ENCODE results near the gene CTSS.
"Not testable (repeated sequence)": the region's sequence is repeated elsewhere in the genome, so short reads cannot be mapped to it uniquely, and the experiment has no call there.

CTSS gene

DNA sequence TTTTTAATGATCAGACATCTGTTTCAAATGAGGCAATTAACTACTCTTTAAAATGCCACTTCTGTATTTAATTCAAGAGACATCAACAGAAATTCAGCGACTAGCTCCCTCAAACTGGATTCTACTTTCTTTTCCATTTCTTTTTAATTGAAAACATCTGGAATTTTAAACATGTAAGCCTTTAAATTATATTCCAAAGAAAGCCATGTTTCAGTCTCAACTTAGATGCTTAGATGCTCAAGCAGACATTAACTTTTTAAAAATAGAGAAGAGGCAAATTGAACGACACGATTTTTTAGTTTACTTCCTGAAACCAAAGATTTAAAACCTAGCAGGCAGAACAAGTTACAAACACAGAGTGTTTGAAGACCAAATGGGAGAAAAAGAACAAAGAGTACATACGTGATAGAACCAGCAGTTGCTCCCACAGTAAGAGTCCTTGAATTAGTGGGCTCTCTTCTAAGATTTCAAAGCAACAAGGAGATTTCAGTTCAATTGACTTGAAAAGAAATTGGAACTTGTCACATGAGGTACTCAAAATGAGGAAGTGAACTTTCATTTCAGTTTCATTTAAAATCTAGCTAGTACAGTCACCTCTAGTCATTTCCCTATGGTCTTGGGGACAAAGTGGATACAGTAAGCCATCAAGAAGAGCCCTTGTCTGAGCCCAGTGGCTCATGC lies at the start of gene CTSS:
CTSS (minus strand) TSS at position 483 of the 681 bp plus-strand sequence. CDS start 1,015 bp downstream, outside the sequence.
- DNase-seq (ENCODE audit: low read depth in 2 of 2): peak in 1 of 2 experiments; percentile 20

DNA sequence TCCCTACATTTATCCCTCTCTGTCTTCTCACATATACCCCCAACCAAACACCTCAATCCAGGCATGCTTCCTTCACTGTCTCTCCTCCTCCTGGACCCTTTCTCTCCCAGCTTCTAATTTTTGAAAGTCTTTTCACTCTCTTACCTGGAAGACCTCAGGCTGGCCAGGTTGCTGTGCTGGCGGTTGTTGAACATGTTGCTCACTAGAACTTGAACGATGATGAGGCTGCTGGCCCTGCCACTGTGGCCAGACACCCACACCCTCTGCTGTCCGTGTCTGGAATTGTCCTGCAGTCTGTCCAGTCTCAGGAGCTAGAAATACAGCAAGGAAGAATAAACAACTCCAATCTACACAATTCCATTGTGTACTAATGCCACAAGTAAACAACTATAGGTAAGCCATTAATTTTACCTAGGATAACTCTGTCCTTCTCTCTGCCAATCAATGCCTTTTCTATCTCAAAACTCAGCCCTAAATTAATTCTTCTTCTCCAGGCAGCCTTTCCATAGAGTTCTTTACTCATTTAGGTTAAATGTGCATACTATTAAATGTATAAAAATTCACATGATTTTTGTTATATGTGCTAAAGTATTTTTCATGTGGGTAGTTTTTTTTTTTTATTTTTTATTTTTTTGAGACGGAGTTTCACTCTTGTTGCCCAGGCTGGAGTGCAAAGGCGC lies 47.6 kb upstream of the CTSS start:
- DNase-seq (ENCODE audit: low read depth in 2 of 2): no peak

DNA sequence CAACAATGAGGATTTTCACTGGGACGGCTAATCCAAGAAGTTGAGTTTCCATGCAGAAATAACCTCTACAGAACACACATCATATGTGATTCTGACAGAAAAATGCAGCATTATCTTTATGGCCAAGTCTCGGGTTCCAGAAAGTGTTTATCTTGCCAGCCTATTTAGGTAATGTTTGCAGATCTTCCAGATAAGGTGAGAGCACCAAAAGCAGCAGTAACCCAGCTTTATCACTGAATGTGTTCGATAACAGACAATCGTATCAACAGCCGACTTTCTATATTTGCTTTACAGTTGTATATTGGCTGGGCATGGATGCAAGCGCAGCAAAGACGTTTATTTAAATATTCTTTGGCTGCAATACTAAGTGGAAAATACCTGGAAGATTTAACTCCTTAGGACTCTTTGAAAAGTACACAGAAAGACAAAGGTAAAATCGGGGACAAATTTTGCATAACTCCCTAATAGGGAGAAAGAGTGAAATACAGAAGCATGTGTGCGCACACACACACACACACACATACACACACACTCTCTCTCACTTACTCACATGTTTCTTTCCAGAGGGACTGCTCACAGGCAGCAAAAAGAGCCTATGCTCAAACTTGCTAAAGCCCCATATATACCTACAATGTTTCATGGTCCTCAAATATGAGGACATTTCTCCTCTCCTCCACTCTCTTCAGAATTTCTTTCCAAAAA lies 45.5 kb upstream of the CTSS start:
- DNase-seq (ENCODE audit: low read depth in 2 of 2): no peak

DNA sequence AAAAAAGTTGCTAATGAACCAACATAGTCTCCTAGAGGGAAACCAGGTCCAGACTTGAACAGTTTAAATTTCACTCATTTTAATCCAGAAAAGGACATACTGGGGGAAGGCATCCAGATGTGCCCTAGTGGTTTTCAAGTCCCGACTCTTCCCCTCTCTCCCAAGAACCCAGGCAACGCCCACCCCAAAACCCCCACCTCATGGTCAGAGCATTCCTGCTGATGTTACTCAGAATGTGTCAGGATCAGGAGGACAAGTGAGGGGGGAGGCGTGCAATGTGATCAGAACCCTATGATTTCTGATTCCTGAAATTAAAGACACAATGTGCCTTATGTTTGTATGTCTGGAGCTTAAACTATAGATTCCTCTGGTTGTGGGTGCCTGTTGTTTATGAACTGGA lies 44.1 kb upstream of the CTSS start:
- peak; percentile 53 to 57 for DNase-seq (ENCODE audit: low read depth in 2 of 2)

DNA sequence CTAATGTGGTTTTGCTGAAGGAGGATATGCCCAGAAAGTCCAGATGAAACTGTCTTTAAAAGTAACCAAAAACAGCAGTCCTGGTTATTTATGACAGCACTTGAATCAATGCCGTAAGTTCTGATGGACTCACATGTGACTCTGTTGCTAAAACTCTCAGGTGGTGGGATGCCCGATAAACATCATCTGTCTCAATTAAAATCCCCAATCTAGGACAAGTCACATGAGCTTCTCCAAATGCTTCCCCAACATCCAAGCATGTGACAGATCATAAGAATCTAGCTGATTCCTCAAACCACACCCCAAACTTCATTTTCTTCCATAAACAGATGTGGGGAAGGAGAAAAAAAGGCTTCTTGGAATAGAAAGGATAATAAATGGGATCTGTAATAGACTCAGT lies 43.3 kb upstream of the CTSS start:
- DNase-seq (ENCODE audit: low read depth in 2 of 2): no peak

DNA sequence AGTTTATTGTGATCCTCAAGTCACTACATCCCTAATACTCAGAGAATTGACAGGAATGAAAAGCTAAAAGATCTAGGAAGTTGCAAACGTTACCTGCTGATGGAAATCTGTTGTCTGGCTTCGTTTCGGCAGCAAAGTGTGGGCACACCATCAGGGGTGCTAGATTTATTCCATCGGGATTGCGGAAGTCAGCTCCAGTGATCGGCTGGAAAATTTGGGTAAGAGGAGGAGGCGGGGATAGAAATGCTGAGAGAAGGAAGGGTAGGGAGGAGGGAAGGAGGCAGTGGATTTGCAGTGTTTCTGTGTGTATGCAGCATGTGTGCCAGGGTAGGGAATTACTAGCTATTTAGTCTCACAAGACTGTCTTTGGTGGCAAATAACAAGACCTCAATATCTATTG lies 42.5 kb upstream of the CTSS start, which contains the start of gene CTSK:
CTSK (minus strand) TSS at position 140 of the 400 bp plus-strand sequence. CDS start 1,455 bp downstream, outside the sequence.
- DNase-seq (ENCODE audit: low read depth in 2 of 2): no peak

DNA sequence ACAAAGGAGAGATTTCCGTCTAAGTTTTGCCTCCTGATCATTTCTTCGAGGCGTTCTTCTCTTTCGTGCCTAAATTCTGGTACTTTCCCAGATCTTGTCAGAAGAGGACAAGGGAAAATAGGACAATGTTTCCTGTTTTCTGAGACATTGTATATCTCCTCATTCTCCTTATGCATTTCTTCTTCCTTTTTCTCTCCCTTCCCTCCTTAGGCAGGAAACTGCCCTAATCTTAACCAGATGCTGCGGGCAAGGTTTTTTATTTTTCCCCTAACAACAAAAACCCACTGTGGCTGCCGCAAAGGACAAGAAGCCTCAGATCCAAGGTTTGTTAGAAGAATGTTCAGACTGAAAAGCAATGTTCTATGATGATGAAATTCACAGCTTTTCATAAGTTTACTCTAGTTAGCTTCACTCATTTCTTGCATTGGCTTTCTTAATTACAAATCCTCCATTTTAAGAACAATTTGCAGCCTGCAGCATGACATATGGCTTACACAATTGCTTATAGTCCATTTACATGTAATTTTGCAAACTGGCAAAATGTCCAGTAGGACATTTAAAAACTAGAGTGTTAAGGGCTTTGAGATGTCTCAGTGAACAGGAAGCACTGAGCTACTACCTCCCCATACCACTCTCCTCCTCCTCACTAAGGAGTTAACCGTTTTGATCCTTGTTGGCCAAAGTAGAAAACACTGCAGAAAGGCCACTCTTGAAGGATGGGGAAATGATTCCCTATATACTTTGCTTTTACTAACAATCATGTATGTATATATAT lies 41.9 kb upstream of the CTSS start:
- DNase-seq (ENCODE audit: low read depth in 2 of 2): no peak

DNA sequence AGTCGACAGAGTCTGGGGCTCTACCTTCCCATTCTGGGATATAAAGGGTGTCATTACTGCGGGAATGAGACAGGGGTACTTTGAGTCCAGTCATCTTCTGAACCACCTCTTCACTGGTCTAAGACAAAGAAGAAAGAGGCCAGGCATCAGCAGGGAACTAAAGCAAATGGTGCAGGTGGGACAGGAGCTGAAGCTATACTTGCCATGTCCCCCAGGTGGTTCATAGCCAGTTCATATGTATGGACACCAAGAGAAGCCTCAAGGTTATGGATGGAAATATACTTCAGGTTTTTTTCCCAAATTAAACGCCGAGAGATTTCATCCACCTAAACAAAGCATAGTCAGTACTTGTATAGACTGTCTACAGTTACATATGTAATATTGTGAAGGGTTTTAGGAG lies 40.3 kb upstream of the CTSS start:
- DNase-seq (ENCODE audit: low read depth in 2 of 2): no peak

DNA sequence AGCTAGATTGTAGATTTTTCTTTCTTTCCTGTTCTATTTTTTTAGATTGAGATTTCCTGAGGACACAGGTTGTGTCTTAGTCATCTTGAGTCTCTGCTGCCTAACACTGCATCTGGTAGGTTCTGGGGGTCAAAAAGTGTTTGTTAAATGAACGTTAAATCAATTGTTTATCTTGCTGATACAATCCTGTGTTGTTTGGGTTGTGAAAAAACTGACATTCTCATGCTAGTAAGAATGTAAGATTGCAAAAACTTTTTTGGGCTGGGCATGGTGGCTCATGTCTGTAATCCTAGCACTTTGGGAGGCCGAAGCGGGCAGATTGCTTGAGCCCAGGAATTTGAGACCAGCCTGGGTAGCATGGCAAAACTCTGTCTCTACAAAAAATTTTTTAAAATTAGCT lies 39.1 kb upstream of the CTSS start:
- DNase-seq (ENCODE audit: low read depth in 2 of 2): no peak

DNA sequence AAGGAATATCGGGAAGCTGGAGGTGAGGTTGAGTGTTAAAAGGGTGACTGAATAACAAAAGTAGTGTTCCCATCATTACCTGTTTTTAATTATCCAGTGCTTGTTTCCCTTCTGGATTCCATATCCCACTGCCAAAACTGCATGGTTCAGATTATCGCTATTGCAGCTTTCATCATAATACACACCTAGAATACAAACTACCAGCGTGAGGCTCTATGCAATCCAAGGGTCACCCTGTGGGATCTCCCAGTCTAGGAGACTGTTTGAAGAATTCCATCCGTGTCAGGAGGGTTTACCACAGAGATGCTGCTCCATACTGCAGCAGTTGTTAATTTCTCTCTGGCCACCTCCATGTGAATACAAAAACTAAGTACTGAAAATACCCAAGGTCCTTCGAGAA lies 33.5 kb upstream of the CTSS start:
- no peak for DNase-seq (ENCODE audit: low read depth in 2 of 2)

DNA sequence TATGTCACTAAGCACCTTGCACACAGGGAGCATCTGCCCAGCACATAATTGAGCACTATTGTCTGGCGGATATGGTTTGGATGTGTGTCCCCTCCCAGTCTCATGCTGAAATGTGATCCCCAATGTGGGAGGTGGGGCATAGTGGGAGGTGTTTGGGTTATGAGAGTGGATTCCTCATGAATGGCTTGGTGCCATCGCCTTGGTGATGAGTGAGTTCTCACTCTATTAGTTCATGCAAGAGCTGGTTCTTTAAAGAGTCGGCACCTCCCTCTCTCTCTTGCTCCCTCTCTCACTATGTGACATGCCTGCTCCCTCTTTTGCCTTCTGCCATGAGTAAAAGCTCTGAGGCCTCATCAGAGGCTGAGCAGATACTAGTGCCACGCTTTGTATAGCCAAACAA lies 32.9 kb upstream of the CTSS start:
- peak in 1 of 2 experiments; percentile 33 for DNase-seq (ENCODE audit: low read depth in 2 of 2)

DNA sequence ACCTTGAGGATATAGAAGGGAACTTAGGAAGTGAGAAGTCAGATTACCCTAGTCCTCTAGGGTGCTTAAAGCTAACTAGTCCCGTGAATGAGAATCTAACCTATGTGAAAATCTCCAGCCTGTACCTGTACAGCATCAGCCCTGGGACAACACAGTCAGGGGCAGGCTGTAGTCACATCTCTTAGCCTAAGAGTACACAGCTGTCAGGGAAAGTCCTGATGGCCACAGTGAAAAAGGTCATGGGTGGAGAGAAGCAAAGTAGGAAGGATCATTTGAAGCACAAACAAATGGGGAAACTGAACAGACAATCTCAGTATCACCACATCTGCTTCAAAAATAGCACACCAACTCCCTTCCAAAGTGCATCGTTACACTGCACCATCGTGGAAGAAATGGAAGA lies 30.8 kb upstream of the CTSS start:
- no peak for DNase-seq (ENCODE audit: low read depth in 2 of 2)

DNA sequence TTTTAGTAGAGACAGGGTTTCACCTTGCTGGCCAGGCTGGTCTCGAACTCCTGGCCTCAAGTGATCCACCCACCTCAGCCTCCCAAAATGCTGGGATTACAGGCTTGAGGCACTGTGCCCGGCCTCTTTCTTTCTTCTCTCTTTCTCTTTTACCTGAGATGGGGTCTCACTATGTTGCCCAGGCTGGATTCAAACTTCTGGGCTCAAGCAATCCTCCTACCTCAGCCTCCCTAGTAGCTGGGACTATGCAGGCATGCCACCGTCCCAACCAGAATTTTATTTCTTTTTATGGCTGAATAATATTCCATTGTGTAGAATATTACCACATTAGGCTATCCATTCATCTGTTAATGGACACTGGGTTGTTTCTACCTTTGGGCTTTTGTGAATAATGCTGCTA lies 28.2 kb upstream of the CTSS start:
- DNase-seq (ENCODE audit: low read depth in 2 of 2): not testable (repeated sequence)

DNA sequence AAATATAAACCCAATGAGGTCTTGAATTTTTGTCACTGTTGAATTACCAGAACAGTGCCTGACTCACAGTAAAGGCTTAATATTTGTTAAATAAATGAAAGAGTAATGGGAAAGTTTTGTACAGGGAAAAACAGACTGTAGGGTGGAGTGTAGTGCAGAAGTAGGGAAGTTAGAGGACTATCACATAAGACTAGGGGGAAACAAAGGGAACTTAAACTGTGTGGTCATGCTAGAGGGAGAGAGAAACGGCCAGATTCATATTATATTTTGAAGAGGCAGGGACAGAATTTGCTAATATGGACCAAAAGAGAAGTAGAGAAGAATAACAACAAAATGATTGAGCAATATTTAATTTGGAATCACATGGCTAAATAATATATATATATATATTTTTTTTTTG lies 27.6 kb upstream of the CTSS start:
- no peak for DNase-seq (ENCODE audit: low read depth in 2 of 2)

DNA sequence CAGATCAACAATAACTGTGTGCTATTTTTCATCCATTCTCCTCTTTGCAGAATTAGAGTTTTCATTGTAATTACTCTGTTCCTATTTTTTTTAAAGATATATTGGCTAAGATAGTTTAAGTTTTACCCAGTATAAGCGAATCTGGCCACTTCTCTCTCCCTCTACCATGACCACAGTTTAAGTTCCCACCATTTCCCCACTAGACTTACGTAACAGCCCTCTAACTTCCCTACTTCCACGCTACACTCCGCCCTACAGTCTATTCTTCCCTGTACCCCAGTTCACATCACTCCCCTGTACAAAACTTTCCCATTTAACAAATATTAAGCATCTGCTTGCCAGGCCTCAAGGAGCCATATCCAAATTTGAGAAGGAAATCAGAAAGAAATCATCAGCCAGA lies 26.0 kb upstream of the CTSS start:
- no peak for DNase-seq (ENCODE audit: low read depth in 2 of 2)

DNA sequence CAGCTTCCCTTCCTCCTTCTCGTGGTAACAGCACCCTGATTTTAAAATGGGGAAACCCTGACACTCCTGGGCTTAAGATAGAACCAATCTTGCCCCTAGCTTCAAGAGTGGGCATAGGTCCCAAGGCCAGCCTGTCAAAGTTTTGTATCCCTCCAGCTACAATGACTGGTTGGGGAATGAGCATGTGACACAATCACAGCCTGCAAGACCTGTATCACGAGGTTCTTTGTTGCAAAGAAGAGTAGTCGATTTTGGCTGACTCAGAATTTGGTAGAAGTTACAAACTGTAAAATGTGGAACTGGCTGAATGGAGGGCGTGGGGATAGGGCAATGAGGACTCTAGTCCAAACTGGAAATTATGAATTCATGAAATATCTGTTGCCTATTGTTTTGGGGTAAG lies 23.8 kb upstream of the CTSS start:
- DNase-seq (ENCODE audit: low read depth in 2 of 2): no peak

DNA sequence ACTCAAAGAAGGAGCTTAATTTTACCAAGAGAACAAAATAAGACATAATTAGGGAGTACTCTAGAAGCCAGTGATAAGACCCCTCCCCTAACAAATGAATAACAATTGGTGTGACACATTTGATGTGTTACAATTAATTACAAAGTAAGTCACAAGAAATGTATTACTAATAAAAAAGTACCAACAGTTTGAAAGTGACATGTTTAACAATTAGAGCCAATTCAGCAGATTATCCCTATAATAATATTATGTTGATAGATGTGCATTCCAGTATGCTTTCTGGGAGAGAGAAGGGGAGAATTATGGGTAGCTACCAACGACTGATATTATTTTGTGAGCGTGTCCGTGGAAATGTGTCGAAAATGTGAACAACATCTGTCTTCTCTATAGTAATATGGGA lies 23.4 kb upstream of the CTSS start:
- no peak for DNase-seq (ENCODE audit: low read depth in 2 of 2)

DNA sequence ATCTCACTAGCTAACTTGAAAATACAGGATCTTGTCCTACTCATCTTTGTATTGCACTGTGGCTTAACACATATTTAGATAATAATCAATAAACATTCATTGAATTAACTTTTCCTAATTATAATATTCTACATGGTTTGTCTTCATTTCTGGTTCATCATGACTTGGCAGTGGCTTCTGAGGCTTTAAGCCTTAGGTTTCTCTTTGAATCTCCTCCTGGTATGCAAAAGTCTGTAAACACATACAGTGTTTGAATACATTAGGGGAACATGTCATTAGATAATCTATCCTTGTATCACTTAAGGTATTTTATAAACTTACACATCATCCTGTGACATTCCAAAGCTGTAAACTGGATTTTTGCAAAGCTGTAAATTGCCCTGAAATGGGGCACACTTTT lies 21.9 kb upstream of the CTSS start:
- no peak for DNase-seq (ENCODE audit: low read depth in 2 of 2)

DNA sequence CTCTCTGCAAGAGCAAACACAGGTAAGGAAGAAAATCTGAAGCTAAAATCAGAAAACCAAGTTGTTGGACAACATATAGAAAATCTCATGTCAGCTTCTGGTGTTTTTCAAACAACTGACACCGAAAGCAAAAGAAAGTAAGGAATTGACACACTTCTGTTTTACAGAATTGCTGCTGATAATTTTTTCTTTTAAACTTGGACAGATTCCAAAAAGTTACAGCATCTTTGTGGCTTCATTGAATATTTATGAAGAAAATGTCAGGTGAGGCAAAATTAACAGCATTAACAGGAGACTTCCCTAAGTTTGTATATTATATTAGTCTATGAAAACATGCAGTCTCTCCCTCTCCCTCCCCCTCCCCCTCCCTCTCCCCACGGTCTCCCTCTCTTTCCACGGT lies 14.9 kb upstream of the CTSS start:
- no peak for DNase-seq (ENCODE audit: low read depth in 2 of 2)

DNA sequence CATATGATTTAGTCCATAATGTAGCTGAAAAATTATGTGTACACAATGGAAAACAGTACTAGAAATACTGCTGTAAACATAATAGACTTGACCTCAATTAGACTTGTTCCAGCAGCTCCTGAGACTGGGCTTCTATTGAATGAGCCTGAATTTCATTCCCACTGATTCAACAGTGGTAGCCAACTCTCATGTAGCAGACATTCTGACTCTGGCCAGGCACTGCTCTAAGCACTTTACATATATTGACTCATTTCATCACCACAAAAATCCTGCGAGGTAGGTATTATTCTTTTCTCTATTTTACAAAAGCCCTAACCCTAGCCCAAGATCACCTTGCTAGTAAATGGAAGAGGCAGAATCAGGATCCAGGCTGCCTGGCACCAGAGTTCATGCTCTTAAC lies 12.8 kb upstream of the CTSS start:
- DNase-seq (ENCODE audit: low read depth in 2 of 2): no peak

DNA sequence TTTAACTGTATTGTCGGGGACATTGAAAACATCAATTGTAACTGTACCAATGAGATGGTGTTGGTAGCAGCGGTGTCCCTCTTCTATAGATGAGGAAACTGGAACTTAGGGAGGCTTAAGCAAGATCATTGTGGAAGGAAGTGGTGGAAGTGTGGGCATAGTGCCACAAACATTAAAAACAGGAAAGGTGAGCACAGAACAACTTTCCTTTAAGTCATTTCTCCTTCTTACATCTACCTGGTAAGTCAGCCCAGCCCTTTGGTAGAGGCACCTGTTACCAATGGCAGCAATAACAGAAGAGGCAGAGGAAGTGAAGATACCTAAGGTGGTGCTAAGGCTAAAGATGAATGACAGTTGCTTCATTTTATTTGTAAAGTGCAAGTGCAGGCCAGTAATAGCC lies 12.0 kb upstream of the CTSS start:
- DNase-seq (ENCODE audit: low read depth in 2 of 2): no peak

DNA sequence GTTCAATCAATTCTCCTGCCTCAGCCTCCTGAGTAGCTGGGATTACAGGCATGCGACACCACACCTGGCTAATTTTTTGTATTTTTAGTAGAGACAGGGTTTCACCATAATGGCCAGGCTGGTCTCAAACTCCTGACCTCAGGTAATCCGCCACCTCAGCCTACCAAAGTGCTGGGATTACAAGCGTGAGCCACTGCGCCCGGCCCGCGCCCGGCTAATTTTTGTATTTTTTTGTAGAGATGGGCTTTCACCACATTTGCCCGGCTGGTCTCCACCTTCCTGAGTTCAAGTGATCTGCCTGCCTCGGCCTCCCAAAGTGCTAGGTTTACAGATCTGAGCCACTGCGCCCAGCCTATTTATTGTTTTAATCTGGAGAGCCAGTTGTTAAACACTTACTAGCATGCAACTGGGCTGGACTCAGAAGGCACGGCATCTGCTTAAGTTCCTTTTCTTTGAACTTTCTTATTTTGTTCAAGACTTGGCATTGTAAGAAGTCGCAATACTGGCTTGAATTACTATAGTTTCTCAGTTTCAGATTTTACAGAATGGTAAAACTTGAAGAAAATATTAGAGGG lies 10.4 kb upstream of the CTSS start:
- not testable (repeated sequence) for DNase-seq (ENCODE audit: low read depth in 2 of 2)

Measured in fibroblast of skin of left biceps (primary cell).